ENCODE measurements around the gene TNFRSF4.

The TNFRSF4 gene

DNA sequence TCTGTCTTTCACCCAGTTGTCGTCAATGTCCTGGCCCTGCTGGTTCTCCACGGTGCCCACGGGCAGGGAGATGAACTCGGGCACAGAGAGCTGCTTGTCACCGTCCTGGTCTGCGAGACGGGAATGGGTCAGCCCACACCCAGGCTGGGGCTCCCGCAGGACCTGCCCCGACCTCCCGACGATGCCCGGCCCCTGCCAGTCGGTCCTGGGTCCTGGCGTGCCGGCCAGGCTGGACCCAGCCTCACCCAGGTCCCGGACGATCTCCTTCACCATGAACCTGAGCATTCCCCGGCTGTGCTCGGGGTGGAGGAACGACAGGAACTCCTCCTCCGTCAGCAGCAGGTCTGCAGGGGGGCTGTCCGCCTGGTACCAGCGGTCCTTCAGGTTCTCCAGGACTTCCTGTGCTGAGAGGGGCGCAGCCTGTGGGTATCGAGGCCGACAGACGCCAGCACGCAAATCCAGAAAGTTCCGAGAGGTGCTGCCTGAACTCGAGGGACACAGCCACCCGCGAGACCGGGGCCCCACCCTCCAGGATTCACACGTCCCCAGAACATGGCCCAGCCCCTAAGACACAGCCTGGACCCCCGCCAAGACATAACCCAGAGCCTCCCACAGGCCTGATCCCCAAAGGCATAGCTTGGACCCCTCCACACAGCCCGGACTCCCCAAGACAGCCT lies 4.7 kb upstream of the TNFRSF4 start:
- H3K4me3 ChIP-seq (ENCODE audit: low read length): no peak overlapping the region
- H3K36me3 ChIP-seq (ENCODE audit: control insufficient read depth, insufficient read depth, low read length): peaks cover 5% of the 10 kb centered on the region
- peaks cover 20% of the 10 kb centered on the region for H3K4me1 ChIP-seq (ENCODE audit: control insufficient read depth, insufficient read depth, low read length)
- H3K9me3 ChIP-seq (ENCODE audit: control insufficient read depth, low read length): no peaks in the 10 kb centered on the region
- H3K9ac ChIP-seq (ENCODE audit: low read length): no peak overlapping the region
- H3K27me3 ChIP-seq (ENCODE audit: control insufficient read depth, insufficient read depth, low read length): no peaks in the 10 kb centered on the region

GRCh38 chr1:1217621-1218523 lies 3.9 kb upstream of the TNFRSF4 start:
- H3K27me3 ChIP-seq (ENCODE audit: control insufficient read depth, insufficient read depth, low read length): no peaks in the 10 kb centered on the region
- H3K4me1 ChIP-seq (ENCODE audit: control insufficient read depth, insufficient read depth, low read length): peaks cover 20% of the 10 kb centered on the region
- no peaks in the 10 kb centered on the region for H3K9me3 ChIP-seq (ENCODE audit: control insufficient read depth, low read length)
- H3K9ac ChIP-seq (ENCODE audit: low read length): no peak overlapping the region
- peaks cover 2% of the 10 kb centered on the region for H3K36me3 ChIP-seq (ENCODE audit: control insufficient read depth, insufficient read depth, low read length)
- H3K4me3 ChIP-seq (ENCODE audit: low read length): no peak overlapping the region

DNA sequence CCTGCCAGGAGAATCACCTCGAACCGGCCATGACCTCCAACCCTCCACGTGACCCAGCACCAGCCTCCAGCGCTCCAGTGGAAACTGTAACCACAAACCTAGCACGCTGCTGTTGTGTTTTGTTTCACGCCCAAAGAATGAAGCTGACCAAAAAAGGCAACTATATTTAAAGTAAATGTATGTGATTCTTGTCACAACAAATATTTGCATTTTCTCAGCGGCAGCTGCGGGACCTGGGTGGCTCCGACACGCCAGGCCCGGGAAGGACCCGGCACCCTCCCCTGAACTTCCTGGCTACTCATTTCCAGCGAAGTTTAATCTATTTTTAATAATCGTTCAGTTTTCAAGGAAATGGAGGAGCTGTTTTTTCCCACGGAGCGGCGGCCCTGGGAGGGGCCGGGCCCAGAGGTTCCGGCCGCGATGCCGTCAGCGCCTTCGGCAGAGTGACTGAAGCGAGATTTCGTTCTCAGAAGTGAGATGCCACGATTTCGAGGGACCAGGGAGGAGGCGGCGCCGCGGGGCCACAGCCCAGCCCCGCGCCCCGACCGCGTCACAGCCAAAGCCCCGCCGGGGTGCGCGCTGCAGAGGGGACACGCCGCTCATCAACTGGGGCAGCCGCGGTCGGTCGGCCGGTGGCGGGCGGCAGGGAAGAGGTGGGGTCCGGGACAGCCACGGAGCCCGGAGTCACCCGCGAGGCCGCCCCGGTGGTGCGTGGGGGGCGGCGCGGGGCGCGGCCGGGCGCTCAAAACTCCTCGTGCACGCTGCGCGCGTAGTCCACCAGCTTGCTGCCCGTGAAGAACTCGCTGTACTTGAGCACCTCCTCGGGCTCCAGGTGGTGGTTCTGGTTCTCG lies 3.0 kb upstream of the TNFRSF4 start:
- Histone ChIP-seq H3K4me3 (ENCODE audit: low read length) (no peak overlapping the region), H3K9me3 (ENCODE audit: control insufficient read depth, low read length) (no peaks in the 10 kb centered on the region), H3K4me1 (ENCODE audit: control insufficient read depth, insufficient read depth, low read length) (peaks cover 14% of the 10 kb centered on the region), H3K9ac (ENCODE audit: low read length) (no peak overlapping the region), H3K27me3 (ENCODE audit: control insufficient read depth, insufficient read depth, low read length) (no peaks in the 10 kb centered on the region), H3K36me3 (ENCODE audit: control insufficient read depth, insufficient read depth, low read length) (no peaks in the 10 kb centered on the region)

- H3K9me3 ChIP-seq (ENCODE audit: control insufficient read depth, low read length): no peaks in the 10 kb centered on the region
- H3K4me1 ChIP-seq (ENCODE audit: control insufficient read depth, insufficient read depth, low read length): peaks cover 10% of the 10 kb centered on the region
- H3K4me3 ChIP-seq (ENCODE audit: low read length): no peak overlapping the region
- H3K36me3 ChIP-seq (ENCODE audit: control insufficient read depth, insufficient read depth, low read length): no peaks in the 10 kb centered on the region
- H3K27me3 ChIP-seq (ENCODE audit: control insufficient read depth, insufficient read depth, low read length): no peaks in the 10 kb centered on the region
- H3K9ac ChIP-seq (ENCODE audit: low read length): no peak overlapping the region
Observed at GRCh38 chr1:1215881-1216605, 2.1 kb upstream of the TNFRSF4 start.

DNA sequence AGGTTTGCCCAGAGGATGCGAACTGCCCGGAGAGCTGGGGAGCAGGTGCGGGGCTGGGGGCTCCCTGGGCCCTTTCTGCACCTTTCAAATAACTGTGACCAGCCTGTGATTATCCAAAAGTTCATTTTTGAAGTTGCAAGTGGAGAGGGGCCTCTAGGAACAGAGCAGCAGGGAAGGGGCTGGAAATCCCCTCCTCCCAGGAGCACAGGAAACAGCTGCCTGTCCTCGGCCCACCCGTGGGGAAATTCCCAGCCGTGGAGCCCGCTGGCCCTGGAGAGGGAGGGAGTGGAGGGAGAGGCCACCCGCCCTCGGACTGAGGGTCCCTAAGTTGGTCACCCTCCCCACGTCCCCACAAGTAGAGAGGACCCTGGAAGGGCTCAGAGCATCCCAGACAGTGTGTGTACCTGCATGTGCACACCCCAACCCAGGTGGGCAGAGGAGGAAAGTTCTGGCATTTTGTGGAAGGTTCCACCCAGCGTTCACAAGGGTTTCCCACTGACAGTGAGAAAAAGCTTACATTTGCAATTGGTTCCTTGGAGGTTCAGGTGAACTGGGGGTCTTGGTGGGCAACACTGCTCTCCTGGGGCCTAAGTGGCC lies 1.2 kb upstream of the TNFRSF4 start:
- no peak overlapping the region for H3K9ac ChIP-seq (ENCODE audit: low read length)
- no peaks in the 10 kb centered on the region for H3K36me3 ChIP-seq (ENCODE audit: control insufficient read depth, insufficient read depth, low read length)
- no peaks in the 10 kb centered on the region for H3K9me3 ChIP-seq (ENCODE audit: control insufficient read depth, low read length)
- H3K4me1 ChIP-seq (ENCODE audit: control insufficient read depth, insufficient read depth, low read length): peaks cover 10% of the 10 kb centered on the region
- no peak overlapping the region for H3K4me3 ChIP-seq (ENCODE audit: low read length)
- no peaks in the 10 kb centered on the region for H3K27me3 ChIP-seq (ENCODE audit: control insufficient read depth, insufficient read depth, low read length)

- H3K9ac ChIP-seq (ENCODE audit: low read length): no peak overlapping the region
- no peaks in the 10 kb centered on the region for H3K36me3 ChIP-seq (ENCODE audit: control insufficient read depth, insufficient read depth, low read length)
- H3K9me3 ChIP-seq (ENCODE audit: control insufficient read depth, low read length): no peaks in the 10 kb centered on the region
- H3K27me3 ChIP-seq (ENCODE audit: control insufficient read depth, insufficient read depth, low read length): no peaks in the 10 kb centered on the region
- H3K4me1 ChIP-seq (ENCODE audit: control insufficient read depth, insufficient read depth, low read length): peaks cover 14% of the 10 kb centered on the region
- no peak overlapping the region for H3K4me3 ChIP-seq (ENCODE audit: low read length)
Observed at GRCh38 chr1:1212780-1213344, 1.1 kb downstream of the TNFRSF4 start.

DNA sequence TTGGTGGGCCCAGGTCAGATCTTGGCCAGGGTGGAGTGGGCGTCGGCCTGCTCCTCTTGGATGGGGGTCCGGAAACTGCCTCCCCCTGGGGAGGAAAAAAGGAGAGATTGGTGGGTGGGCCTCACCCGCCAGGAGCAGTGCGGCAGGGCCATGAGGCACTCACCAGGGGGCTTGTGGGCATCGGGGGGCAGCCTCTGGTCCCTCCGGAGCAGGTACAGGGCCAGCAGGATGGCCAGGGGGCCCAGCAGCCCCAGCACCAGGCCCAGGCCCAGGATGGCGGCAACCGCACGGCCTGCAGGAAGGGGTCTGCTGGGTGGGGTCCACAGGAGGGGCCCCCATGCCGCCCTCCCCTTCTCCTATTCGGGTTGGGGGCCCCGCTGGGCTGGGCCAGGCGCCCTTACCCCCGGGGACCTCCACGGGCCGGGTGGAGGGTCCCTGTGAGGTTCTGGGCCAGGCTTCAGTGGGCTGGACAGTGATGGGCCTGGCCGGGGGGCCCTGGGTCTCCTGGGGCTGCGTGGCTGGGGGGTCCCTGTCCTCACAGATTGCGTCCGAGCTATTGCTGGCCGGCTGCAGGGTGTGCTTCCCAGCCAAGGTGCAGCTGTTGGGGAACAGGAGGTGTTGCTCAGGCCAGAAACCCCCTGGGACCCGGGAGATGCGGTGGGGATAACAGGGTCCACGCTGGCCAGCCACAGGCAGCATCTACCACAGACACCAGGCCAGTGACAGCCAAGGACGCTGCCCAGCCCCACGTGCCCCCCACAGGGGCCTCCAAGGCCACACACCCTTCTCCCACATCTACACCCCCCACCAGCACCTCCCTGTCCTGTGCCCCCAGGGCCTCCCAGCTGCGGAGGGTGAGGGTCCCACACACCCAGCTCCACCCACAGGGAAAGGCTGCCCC lies 2.2 kb downstream of the TNFRSF4 start:
- Histone ChIP-seq H3K4me1 (ENCODE audit: control insufficient read depth, insufficient read depth, low read length) (peaks cover 15% of the 10 kb centered on the region), H3K4me3 (ENCODE audit: low read length) (no peak overlapping the region), H3K27me3 (ENCODE audit: control insufficient read depth, insufficient read depth, low read length) (peaks cover 10% of the 10 kb centered on the region)

GRCh38 chr1:1210726-1211540 lies 3.0 kb downstream of the TNFRSF4 start:
- H3K9me3 ChIP-seq (ENCODE audit: control insufficient read depth, low read length): no peaks in the 10 kb centered on the region
- no peak overlapping the region for H3K9ac ChIP-seq (ENCODE audit: low read length)
- H3K27me3 ChIP-seq (ENCODE audit: control insufficient read depth, insufficient read depth, low read length): peaks cover 19% of the 10 kb centered on the region
- H3K36me3 ChIP-seq (ENCODE audit: control insufficient read depth, insufficient read depth, low read length): no peaks in the 10 kb centered on the region
- no peak overlapping the region for H3K4me3 ChIP-seq (ENCODE audit: low read length)
- H3K4me1 ChIP-seq (ENCODE audit: control insufficient read depth, insufficient read depth, low read length): peaks cover 21% of the 10 kb centered on the region

More for the DNA sequence above, 2.2 kb downstream of the TNFRSF4 start:
- H3K9ac ChIP-seq (ENCODE audit: low read length): no peak overlapping the region
- H3K36me3 ChIP-seq (ENCODE audit: control insufficient read depth, insufficient read depth, low read length): no peaks in the 10 kb centered on the region
- no peaks in the 10 kb centered on the region for H3K9me3 ChIP-seq (ENCODE audit: control insufficient read depth, low read length)

DNA sequence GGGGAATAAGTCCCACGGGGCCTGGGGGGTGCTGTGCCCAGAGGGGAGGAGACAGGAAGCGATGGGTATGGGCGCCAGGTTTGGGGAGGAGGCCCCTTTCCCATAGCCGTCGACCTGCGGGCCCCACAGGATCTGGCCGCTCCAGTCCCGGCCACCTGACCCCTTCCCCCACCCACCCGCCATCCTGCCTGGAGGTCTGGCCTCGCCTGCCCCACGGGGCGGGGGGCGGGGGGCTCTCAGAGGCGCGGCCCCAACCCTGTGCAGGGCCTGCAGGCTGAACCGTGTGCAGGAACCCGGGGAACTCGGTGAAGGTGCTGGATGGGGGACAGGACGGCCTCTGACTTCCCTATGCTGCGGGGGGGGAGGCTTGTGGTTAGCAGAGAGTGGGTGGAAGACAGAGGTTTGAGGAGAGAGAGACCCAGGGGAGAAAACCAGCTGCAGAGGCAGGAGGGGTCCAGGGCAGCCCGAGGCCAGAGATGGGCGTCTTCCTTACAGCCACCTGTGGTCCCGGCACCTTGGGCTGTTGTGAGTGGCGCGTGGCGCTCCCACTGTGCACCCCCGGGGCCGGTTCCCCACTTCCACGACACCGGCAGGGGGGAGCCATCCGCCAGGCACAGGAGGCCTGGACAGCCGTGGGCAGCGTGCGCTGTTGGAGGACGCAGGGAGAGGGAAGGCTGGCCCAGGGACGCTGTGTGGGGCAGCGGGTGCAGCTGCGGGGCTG lies 5.1 kb downstream of the TNFRSF4 start:
- Histone ChIP-seq H3K4me3 (ENCODE audit: low read length) (no peak overlapping the region), H3K27me3 (ENCODE audit: control insufficient read depth, insufficient read depth, low read length) (peaks cover 38% of the 10 kb centered on the region), H3K9me3 (ENCODE audit: control insufficient read depth, low read length) (no peaks in the 10 kb centered on the region), H3K36me3 (ENCODE audit: control insufficient read depth, insufficient read depth, low read length) (no peaks in the 10 kb centered on the region), H3K4me1 (ENCODE audit: control insufficient read depth, insufficient read depth, low read length) (peaks cover 13% of the 10 kb centered on the region), H3K9ac (ENCODE audit: low read length) (no peak overlapping the region)
